ENCODE measurements around the gene MYLK.

The MYLK gene

GRCh38 chr3:123818324-123818920 lies 65.7 kb downstream of the MYLK start:
- DNase-seq: no peak

- DNase-seq: no peak
These were observed 66.7 kb downstream of the MYLK start for GRCh38 chr3:123817413-123817812.

GRCh38 chr3:123816673-123817207 lies 67.4 kb downstream of the MYLK start:
- DNase-seq: no peak

GRCh38 chr3:123815981-123816380 lies 68.2 kb downstream of the MYLK start:
- DNase-seq: no peak

GRCh38 chr3:123813876-123814275 lies 70.3 kb downstream of the MYLK start:
- no peak for DNase-seq

GRCh38 chr3:123809597-123809996 lies 74.5 kb downstream of the MYLK start:
- no peak for DNase-seq

- DNase-seq: no peak
These were observed 75.3 kb downstream of the MYLK start for GRCh38 chr3:123808812-123809211.

GRCh38 chr3:123807820-123808219 lies 76.3 kb downstream of the MYLK start:
- no peak for DNase-seq

- DNase-seq: no peak
These were observed 78.6 kb downstream of the MYLK start for GRCh38 chr3:123805504-123805903.

GRCh38 chr3:123805101-123805500 lies 79.0 kb downstream of the MYLK start:
- DNase-seq: no peak

- no peak for DNase-seq
These were observed 79.5 kb downstream of the MYLK start for GRCh38 chr3:123804676-123805075.

GRCh38 chr3:123803521-123803920 lies 80.6 kb downstream of the MYLK start:
- DNase-seq: no peak

- no peak for DNase-seq
These were observed 82.0 kb downstream of the MYLK start for GRCh38 chr3:123802007-123802625.

GRCh38 chr3:123801474-123801873 lies 82.7 kb downstream of the MYLK start:
- no peak for DNase-seq

- DNase-seq: no peak
These were observed 83.8 kb downstream of the MYLK start for GRCh38 chr3:123800362-123800682.

- DNase-seq: no peak
These were observed 84.4 kb downstream of the MYLK start for GRCh38 chr3:123799544-123800361.

GRCh38 chr3:123798550-123798949 lies 85.6 kb downstream of the MYLK start:
- DNase-seq: no peak

- no peak for DNase-seq
These were observed 88.5 kb downstream of the MYLK start for GRCh38 chr3:123795471-123796251.

GRCh38 chr3:123793425-123793824 lies 90.7 kb downstream of the MYLK start:
- no peak for DNase-seq

- DNase-seq: no peak
These were observed 91.5 kb downstream of the MYLK start for GRCh38 chr3:123792473-123793201.

- DNase-seq: no peak
These were observed 92.2 kb downstream of the MYLK start for GRCh38 chr3:123791898-123792297.

- no peak for DNase-seq
These were observed 92.7 kb downstream of the MYLK start for GRCh38 chr3:123791417-123791816.

- no peak for DNase-seq
These were observed 93.1 kb downstream of the MYLK start for GRCh38 chr3:123791073-123791370.
